OCI-LY7 (cell line): ENCODE data around the gene IDH2. TPM values are rescaled to one million over a fixed set of nuclear protein-coding genes. Genes with fewer than 3 reads are reported as not detected.
"Not testable (repeated sequence)": the region's sequence is repeated elsewhere in the genome, so short reads cannot be mapped to it uniquely, and the experiment has no call there.

Source experiments
- BruUV-seq: library from RNA; stranded (reverse); fragments of 400-500 nt; replicated peaks from 2 replicates; lab custom pipeline; 2021; lab: Mats Ljungman, UMichigan
- CTCF ChIA-PET: fragments of 300-600 bp; sonication (Branson Sonifier 250); formaldehyde crosslinking; loops from one replicate; lab custom pipeline; 2022; ENCODE audit warnings: antibody characterized with exemption; ENCODE audit not compliant: unreplicated experiment; lab: Charles Lee
- POLR2A ChIA-PET: fragments of 300-600 bp; sonication (Branson Sonifier 250); formaldehyde crosslinking; loops from one replicate; lab custom pipeline; 2022; ENCODE audit warnings: antibody characterized with exemption; lab: Charles Lee
- DNase-seq: peaks from one replicate; pipeline ENCODE4 v3.0.0-alpha.2; 2015; ENCODE audit warnings: low spot score
- H2AFZ ChIP-seq: fragments of 200-600 bp; sonication (generic), shearing (Covaris generic); 2 replicates; pipeline ENCODE4 v1.6.1; 2014; ENCODE audit warnings: mild to moderate bottlenecking, antibody characterized with exemption, low read length, moderate library complexity
- H3K27ac ChIP-seq: fragments of 200-600 bp; sonication (generic); 2 replicates; pipeline ENCODE4 v1.5.1; 2014; ENCODE audit warnings: mixed run types, low read depth, mild to moderate bottlenecking, moderate library complexity, low read length, inconsistent platforms; ENCODE audit not compliant: poor library complexity, severe bottlenecking
- H3K36me3 ChIP-seq: fragments of 200-600 bp; sonication (generic); 2 replicates; pipeline ENCODE4 v1.6.1; 2014; ENCODE audit warnings: mild to moderate bottlenecking, antibody characterized with exemption, low read length, moderate library complexity, mixed read lengths; ENCODE audit not compliant: insufficient read depth
- H3K4me1 ChIP-seq: fragments of 200-600 bp; sonication (generic); 2 replicates; pipeline ENCODE4 v1.5.1; 2014; ENCODE audit warnings: mild to moderate bottlenecking, low read length; ENCODE audit not compliant: insufficient read depth, poor library complexity, severe bottlenecking
- H3K4me2 ChIP-seq: fragments of 200-600 bp; sonication (generic); 2 replicates; pipeline ENCODE4 v1.6.1; 2014; ENCODE audit warnings: mild to moderate bottlenecking, low read length
- H3K4me3 ChIP-seq: fragments of 200-600 bp; sonication (generic); 2 replicates; pipeline ENCODE4 v1.5.1; 2014; ENCODE audit warnings: mild to moderate bottlenecking, low read depth, low read length; ENCODE audit not compliant: poor library complexity, severe bottlenecking
- H3K79me2 ChIP-seq: fragments of 200-600 bp; sonication (generic); 2 replicates; pipeline ENCODE4 v1.6.1; 2016; ENCODE audit warnings: low read depth, mild to moderate bottlenecking, low read length, moderate library complexity, mixed read lengths; ENCODE audit not compliant: insufficient read depth
- H3K9me2 ChIP-seq: fragments of 200-600 bp; sonication (generic); 2 replicates; pipeline ENCODE4 v1.6.1; 2016; ENCODE audit warnings: mild to moderate bottlenecking, low read length, mixed read lengths; ENCODE audit not compliant: insufficient read depth
- H3K9me3 ChIP-seq: fragments of 200-600 bp; sonication (generic); 2 replicates; pipeline ENCODE4 v1.6.1; 2014; ENCODE audit warnings: mild to moderate bottlenecking, mixed run types, low read length, mixed read lengths
- H4K20me1 ChIP-seq: fragments of 200-600 bp; sonication (generic); 2 replicates; pipeline ENCODE4 v1.6.1; 2014; ENCODE audit warnings: mild to moderate bottlenecking, antibody characterized with exemption, low read length, moderate library complexity, mixed read lengths; ENCODE audit not compliant: insufficient read depth
- CTCF ChIP-seq: fragments of 200-600 bp; sonication (generic); conservative IDR thresholded peaks from 2 replicates; pipeline ENCODE4 v1.5.1; 2014; ENCODE audit warnings: mild to moderate bottlenecking, antibody characterized with exemption, low read length, moderate library complexity, mixed read lengths
- EZH2phosphoT487 ChIP-seq: fragments of 200-600 bp; sonication (generic); IDR thresholded peaks from 2 replicates; pipeline ENCODE4 v1.6.1; 2018; ENCODE audit warnings: low read depth, borderline replicate concordance, mild to moderate bottlenecking, mixed run types, antibody characterized with exemption, low read length, moderate library complexity, mixed read lengths
- intact Hi-C: fragments of 100-400 bp; cut with micrococcal nuclease; formaldehyde crosslinking; loops from one replicate; pipeline ENCODE4 v1.10.0; 2022; ENCODE audit not compliant: unreplicated experiment
- total RNA-seq, 2 experiments: library from RNA; depleted of rRNA in 1 of 2; stranded (reverse); fragments of >200 nt in 1 of 2; shearing (Covaris generic) in 1 of 2; gene quantifications; 2 replicates each; pipeline ENCODE4 v1.2.3, GENCODE V29; 2014 to 2022

The IDH2 gene
- total RNA-seq, 2 experiments from 2014 or later = 220 to 224 TPM

GRCh38 chr15:90108038-90108437 lies 5.8 kb upstream of the IDH2 start:
- H3K4me3 ChIP-seq, BruUV-seq, POLR2A ChIA-PET, H3K9me3 ChIP-seq, intact Hi-C loops, H3K9me2 ChIP-seq, H3K4me2 ChIP-seq, H3K36me3 ChIP-seq, H3K79me2 ChIP-seq, H4K20me1 ChIP-seq, H2AFZ ChIP-seq, CTCF ChIA-PET, H3K27ac ChIP-seq, DNase-seq: not testable (repeated sequence)
- peaks cover 11% of the 10 kb centered on the region for H3K4me1 ChIP-seq

GRCh38 chr15:90106522-90107117 lies 4.4 kb upstream of the IDH2 start:
- POLR2A ChIA-PET = interaction anchor here (0.6 to 0.7 kb wide), 2 partner anchors 176 to 286 kb away, joined by 3 read pairs; no protein-coding TSS in a partner anchor
- no peaks in the 10 kb centered on the region for H3K9me3 ChIP-seq
- no peak overlapping the region for H3K4me2 ChIP-seq
- no peaks in the 10 kb centered on the region for H3K36me3 ChIP-seq
- no peak overlapping the region for H3K27ac ChIP-seq
- H3K4me1 ChIP-seq = peaks cover 16% of the 10 kb centered on the region
- no peaks in the 10 kb centered on the region for H4K20me1 ChIP-seq
- CTCF ChIA-PET = no interaction called here
- no peak for TF ChIP-seq CTCF
- TF ChIP-seq EZH2phosphoT487 = no peak
- no peaks in the 10 kb centered on the region for H3K9me2 ChIP-seq
- H3K79me2 ChIP-seq = peaks cover 2% of the 10 kb centered on the region; the same call in 1 of the 2 replicates
- BruUV-seq = no TSS peak
- intact Hi-C loops = no loop called here
- H3K4me3 ChIP-seq = no peak overlapping the region
- no peak for DNase-seq
- no peak overlapping the region for H2AFZ ChIP-seq

GRCh38 chr15:90105521-90105920 lies 3.3 kb upstream of the IDH2 start:
- no peak overlapping the region for H2AFZ ChIP-seq
- intact Hi-C loops = no loop called here
- no peaks in the 10 kb centered on the region for H3K36me3 ChIP-seq
- H3K9me2 ChIP-seq = no peaks in the 10 kb centered on the region
- H3K4me3 ChIP-seq = no peak overlapping the region
- DNase-seq = no peak
- no peak overlapping the region for H3K4me2 ChIP-seq
- no TSS peak for BruUV-seq
- H4K20me1 ChIP-seq = no peaks in the 10 kb centered on the region
- TF ChIP-seq CTCF (no peak), EZH2phosphoT487 (no peak)
- no peaks in the 10 kb centered on the region for H3K9me3 ChIP-seq
- ChIA-PET POLR2A (interaction anchor here (0.6 kb wide), 2 partner anchors 24 to 287 kb away, joined by 3 to 4 read pairs; no protein-coding TSS in a partner anchor), CTCF (no interaction called here)
- H3K27ac ChIP-seq = no peak overlapping the region
- peaks cover 25% of the 10 kb centered on the region for H3K4me1 ChIP-seq
- H3K79me2 ChIP-seq = peaks cover 12% of the 10 kb centered on the region
